A549 (cell line): Measurements from ENCODE around the gene RAPGEF4.

Source experiments
- CHD2 ChIP-seq: fragments of 150-350 bp; IDR thresholded peaks from 2 replicates; pipeline ENCODE4 v1.6.1; 2014; ENCODE audit warnings: low read length; ENCODE audit not compliant: partially characterized antibody
- CTCF ChIP-seq: fragments of >200 bp; sonication (Bioruptor Twin); formaldehyde crosslinking; IDR thresholded peaks from 3 replicates; pipeline ENCODE4 v1.5.1; 2016
- EHMT2 ChIP-seq: fragments of 200-600 bp; sonication (generic); IDR thresholded peaks from 2 replicates; pipeline ENCODE4 v1.6.1; 2016; ENCODE audit warnings: antibody characterized with exemption, low read depth, mild to moderate bottlenecking, moderate library complexity
- RAD21 ChIP-seq, 2 experiments: fragments of >200 bp in 1 of 2; sonication (Bioruptor Twin) in 1 of 2; formaldehyde crosslinking in 1 of 2; IDR thresholded peaks in 1 of 2; conservative IDR thresholded peaks in 1 of 2; 2 replicates in 1 of 2; 3 replicates in 1 of 2; pipeline ENCODE4 v1.6.1; 2012 to 2018; ENCODE audit warnings: inconsistent platforms in 1 of 2

DNA sequence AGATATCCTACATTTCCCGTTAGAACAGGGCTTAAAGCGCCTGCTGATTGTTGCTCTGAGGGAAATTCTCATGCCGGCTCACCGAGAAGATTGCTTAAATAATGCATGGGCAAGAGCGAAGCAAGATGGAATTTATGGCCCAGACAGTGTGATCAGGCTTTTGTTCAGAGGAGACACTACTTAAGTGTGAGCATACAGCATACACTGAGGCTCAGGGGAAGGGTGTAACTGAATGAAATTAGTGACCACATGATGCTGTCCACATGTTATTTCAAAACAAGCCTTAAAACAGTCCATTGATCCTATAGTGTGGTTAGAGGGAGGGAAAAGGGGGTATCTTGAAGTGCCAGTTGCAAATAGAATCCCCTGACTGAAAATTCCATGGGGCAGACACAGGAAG, 125.5 kb downstream of the RAPGEF4 start:
- no peak for TF ChIP-seq EHMT2
- TF ChIP-seq RAD21 (conservative IDR thresholded peaks at IDR 0.05 in 1 of 2, IDR thresholded peaks at IDR 0.05 in 1 of 2) = no peak
- no peak for TF ChIP-seq CHD2
- no peak for TF ChIP-seq CTCF
